Choroid plexus epithelial cell (primary cell): ENCODE measurements around the gene SGCE.

ENCODE experiments used
- DNase-seq: peaks from one replicate; pipeline ENCODE4 v3.0.0-alpha.2; 2010; ENCODE audit warnings: low read depth
- H3K4me3 ChIP-seq: 2 replicates; pipeline ENCODE4 v1.5.1; 2011; ENCODE audit warnings: low read depth, mild to moderate bottlenecking, control low read depth, low read length, moderate library complexity
- CTCF ChIP-seq: conservative IDR thresholded peaks from 2 replicates; pipeline ENCODE4 v1.5.1; 2011; ENCODE audit warnings: low read depth, mild to moderate bottlenecking, control low read depth, inconsistent platforms, low read length, moderate library complexity

SGCE gene

GRCh38 chr7:94623820-94624219, 32.1 kb downstream of the SGCE start:
- DNase-seq, result no peak
- no peak for TF ChIP-seq CTCF
- H3K4me3 ChIP-seq, result no peak overlapping the region

- no peak for DNase-seq
- no peak overlapping the region for H3K4me3 ChIP-seq
- no peak for TF ChIP-seq CTCF
These were observed 34.8 kb downstream of the SGCE start for GRCh38 chr7:94621120-94621519.

- no peak for TF ChIP-seq CTCF
- peak; percentile 88 for DNase-seq
- H3K4me3 ChIP-seq, result no peak overlapping the region
These were observed 35.2 kb downstream of the SGCE start for GRCh38 chr7:94620703-94621118.

GRCh38 chr7:94618126-94618525, 37.8 kb downstream of the SGCE start:
- H3K4me3 ChIP-seq, result no peak overlapping the region
- no peak for TF ChIP-seq CTCF
- no peak for DNase-seq

GRCh38 chr7:94616855-94617254, 39.1 kb downstream of the SGCE start:
- no peak for TF ChIP-seq CTCF
- no peak for DNase-seq
- H3K4me3 ChIP-seq, result no peak overlapping the region

GRCh38 chr7:94615666-94616065, 40.3 kb downstream of the SGCE start:
- no peak for TF ChIP-seq CTCF
- no peak for DNase-seq
- H3K4me3 ChIP-seq, result no peak overlapping the region

- H3K4me3 ChIP-seq, result no peak overlapping the region
- no peak for TF ChIP-seq CTCF
- no peak for DNase-seq
These were observed 43.3 kb downstream of the SGCE start for GRCh38 chr7:94612661-94613060.
